ENCODE data around the gene PAK6.

- TF ChIP-seq RBM34 (IDR thresholded peaks at IDR 0.05; ENCODE audit: borderline replicate concordance, insufficient read depth, low read length) = no peak
- TF ChIP-seq FOXP4 (CRISPR knock-in tag; IDR thresholded peaks at IDR 0.05; ENCODE audit: borderline replicate concordance) = no peak
- TF ChIP-seq TEAD4 (IDR thresholded peaks at IDR 0.05; ENCODE audit: low read length) = no peak
- TF ChIP-seq TEAD4 (CRISPR knock-in tag; IDR thresholded peaks at IDR 0.05; ENCODE audit: borderline replicate concordance) = no peak
- TF ChIP-seq SREBF2 (CRISPR knock-in tag; IDR thresholded peaks at IDR 0.05) = no peak
- TF ChIP-seq REST (IDR thresholded peaks at IDR 0.05; ENCODE audit: borderline replicate concordance) = no peak
- TF ChIP-seq REST (CRISPR knock-in tag; IDR thresholded peaks at IDR 0.05; ENCODE audit: low read depth) = no peak
- no peak for TF ChIP-seq SNIP1 (IDR thresholded peaks at IDR 0.05; ENCODE audit: low read depth)
- TF ChIP-seq RNF2 (IDR thresholded peaks at IDR 0.05) = no peak
Observed at GRCh38 chr15:40204100-40204499, 34.8 kb upstream of the PAK6 start.

Data from K562 (cell line).